CD4-positive, alpha-beta T cell treated with Interleukin-17A for 1 hour (primary cell): ENCODE results near the gene PRKAR1B.

Experiments
- DNase-seq: peaks from one replicate; pipeline ENCODE4 v3.0.0-alpha.2; 2020

PRKAR1B gene

DNA sequence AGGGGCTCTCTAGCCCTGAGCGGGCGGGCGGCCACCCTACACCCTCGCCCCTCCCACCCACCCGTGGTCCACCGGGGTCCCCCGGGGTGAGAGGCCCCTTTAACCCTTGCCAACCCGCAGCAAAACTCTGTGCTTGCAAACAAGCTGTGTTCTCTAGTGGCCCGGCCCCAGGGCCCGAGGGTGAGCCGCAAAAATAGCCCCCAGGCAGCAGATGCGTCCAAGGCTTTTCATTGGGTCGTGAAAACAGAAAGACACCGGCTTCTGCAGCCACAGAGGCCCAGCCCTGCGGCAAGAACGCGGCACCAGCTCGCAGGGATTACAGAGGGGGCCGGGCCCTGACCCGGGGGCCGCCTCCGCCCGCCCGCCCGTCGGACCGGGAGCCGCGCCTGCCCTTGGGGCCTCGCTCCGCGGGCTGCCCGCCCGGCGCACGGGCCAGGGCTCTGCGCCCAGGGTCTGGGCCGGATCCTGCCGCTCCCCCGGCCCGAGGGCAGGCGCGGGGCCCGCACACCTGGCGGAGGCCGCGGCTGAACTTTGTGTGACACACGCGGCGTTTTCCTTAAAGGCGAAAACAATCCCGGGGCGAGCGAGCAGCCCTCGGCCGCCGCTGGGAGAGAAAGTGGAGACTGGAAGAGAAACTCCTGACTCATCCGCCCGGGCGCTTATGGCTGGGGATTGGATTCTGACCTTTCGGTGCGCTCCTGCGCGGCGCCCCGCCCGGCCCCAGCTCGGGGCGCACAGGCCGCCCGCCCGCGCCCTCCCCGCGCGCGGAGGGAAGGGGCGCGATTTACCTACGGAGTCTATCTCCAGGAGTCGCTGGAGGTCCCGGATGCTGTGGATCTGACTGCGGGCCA is 210.2 kb downstream of the PRKAR1B start:
- DNase-seq, result no peak

DNA sequence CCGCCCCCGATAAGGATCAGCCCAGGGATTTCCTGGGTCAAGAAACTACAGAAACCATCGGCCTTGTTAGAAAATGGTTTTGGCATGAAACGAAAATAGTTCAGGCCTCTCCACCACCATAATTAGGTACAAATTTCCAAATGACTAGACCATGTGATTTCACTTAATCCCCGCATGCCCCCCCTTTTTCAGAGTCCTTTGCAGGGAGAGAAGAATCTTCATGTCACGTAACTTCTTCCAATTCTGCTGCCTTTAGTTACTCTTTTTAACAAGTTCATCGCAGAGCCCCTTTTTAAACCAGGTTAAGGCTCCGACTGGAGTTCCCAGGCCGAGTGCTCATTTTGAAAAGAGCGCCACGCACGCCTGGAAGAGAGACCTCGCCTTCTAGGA is 210.9 kb downstream of the PRKAR1B start:
- no peak for DNase-seq

DNA sequence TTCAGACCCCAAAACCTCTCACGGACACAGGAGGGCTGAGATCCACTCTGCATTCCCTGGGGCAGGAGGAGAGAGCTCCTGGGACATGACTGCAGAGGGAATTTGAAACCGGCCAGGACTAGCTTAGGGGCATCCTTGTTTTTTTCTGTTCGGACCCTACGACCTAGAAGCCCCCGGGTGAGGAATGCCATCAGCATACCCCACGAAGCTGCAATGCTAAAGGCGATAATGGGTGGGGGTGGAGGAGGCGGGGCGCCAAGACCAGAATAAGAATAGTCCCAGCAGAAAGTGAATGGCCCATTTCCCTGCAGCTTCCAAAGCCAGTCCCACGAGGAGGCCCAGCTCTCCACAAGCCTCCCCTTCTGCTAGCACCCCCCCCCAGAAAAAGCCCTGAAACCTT is 211.5 kb downstream of the PRKAR1B start:
- no peak for DNase-seq

DNA sequence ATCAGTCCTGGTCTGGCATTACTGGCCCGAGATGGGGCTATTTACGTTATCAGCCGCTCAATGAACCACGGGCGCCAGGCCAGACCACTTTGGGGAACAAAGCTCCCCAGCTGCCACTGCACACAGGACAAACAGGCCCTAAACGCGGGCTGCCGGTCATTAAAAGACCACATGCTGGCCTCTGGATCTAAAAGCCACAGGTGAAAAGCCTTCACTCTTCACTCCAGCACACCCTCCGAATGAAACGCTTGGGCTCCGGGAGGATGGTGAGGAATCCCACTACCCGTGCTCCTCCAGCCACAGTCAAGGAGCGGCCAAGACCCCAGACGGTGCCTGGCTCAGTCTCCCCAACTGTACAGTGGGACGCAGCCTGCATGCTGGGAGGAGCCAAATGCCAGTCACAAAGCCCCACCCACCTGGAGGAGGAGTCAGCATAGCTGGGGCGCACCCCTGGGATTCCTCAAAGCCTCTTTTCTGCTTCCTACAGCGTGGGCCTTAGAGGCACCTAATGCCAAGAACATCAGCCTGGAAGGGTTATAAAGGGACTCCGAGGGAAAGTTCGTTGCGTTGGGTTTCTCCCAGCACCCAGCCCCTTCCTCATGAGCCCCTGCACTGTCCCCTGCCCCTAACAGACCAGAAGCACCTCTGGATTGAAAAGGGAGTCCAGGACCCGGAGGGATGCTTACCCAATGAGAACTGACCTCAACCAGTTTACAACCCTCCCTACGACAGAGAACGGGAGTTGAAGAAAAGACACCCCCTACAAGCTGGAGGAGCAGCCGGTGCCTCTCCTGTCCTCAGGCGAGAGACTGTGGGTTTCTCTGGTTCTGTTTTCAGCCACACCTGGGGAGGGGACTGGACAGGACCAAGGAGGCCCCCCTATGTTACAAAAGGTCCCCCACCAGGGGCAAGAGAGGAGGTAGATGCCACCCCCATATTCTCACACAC is 212.2 kb downstream of the PRKAR1B start:
- DNase-seq, result no peak

DNA sequence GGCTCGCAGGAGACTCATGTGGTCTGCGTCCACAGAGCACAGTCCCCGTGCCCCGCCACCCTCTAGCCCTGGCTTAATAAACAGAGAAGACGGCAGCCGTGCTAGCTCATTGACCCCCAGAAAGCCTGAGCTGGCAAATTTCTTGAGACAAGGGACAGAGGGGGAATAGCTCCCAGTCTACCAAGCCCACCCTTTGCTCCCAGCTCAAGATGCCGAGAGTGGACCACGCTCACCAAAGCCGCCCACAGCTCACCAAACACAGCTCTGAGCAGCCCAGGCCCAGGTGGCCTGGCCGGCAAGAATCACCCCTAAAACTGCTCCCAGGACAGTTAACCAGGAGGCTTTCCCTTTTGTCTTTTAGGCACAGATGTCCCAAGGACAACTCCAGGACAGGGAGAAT is 212.8 kb downstream of the PRKAR1B start:
- no peak for DNase-seq

DNA sequence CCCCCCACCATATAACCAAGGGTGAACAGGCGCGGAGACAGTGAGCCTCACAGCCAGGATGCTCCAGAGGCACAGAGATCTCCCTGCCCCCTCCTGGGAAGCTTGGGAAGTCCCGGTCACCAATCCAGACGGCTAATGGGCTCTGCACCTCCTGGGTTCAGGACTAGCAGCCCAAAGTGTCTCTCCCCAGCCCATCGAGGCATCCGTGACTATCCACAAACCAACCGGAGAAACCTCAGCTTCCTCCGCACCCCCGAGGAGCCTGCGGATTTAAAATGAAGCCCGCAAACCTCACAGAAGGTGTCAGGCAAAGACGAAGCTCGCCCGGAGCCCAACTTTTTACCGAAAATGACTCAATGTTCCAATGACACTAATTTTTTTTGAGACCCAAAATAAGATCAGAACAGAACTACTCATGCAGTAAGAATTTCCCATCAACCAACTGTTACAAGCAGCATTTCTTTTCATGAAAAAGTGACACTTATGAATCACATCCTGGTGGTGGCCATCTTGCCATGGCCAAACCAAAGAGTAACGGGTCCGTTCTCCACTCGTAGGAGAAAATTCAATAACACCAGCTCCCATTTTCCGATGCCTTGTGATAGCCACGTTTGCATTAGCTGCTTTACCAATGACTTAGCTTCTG is 213.4 kb downstream of the PRKAR1B start:
- no peak for DNase-seq

DNA sequence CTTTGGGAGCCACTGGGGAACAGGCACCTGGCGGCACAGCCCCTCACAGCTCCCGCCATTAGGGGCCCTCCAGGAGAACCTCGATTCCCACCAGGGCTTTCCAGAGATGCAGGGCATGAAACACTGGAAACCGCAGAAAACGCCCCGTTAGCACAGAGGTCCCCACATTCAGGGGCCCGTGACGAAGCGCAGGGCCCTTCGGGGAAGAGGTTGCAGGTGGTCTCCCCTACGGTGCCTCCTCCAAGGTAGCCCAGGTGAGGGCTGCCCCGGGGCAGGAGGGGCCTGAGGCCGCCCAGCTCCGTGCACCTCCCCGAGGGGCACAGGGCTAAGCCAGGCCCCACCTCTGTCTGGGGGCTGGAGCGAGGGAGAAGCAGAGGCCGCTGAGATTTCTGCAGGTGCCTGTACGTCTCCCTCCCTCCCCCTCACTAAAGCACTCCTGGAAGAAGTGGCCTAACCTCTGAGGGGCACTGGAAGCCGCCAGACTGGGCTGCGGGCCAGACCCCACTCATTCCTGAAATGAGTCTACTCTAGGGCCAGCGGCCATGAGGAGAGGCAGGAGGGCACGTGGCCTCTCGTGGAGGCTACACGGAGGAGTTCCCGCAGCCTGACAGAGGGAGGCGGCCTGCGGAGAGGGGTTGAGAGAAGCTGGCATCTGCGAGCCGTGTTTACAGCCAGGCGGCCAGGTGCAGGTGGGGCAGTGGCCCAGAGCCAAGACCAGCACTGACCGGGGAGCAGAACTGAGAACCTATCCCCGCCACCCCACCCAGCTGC is 214.4 kb downstream of the PRKAR1B start:
- DNase-seq, result no peak

DNA sequence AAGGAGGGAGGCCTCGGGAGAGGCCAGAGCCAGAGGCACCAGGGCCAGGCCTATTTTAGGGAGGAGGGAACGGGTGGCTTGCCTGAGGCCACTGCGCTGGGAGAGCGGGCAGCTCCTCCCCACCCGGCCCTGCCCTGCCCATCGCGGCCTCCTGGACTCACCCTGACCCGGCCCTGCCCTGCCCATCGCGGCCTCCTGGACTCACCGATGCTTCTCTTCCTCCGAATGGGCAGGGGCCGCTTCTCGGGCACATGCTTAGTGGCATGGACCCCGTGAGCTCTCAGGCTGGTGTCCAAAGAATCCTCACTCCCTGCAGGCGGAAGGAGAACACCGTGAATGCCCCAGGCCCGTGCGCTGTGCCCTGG is 215.0 kb downstream of the PRKAR1B start:
- no peak for DNase-seq

DNA sequence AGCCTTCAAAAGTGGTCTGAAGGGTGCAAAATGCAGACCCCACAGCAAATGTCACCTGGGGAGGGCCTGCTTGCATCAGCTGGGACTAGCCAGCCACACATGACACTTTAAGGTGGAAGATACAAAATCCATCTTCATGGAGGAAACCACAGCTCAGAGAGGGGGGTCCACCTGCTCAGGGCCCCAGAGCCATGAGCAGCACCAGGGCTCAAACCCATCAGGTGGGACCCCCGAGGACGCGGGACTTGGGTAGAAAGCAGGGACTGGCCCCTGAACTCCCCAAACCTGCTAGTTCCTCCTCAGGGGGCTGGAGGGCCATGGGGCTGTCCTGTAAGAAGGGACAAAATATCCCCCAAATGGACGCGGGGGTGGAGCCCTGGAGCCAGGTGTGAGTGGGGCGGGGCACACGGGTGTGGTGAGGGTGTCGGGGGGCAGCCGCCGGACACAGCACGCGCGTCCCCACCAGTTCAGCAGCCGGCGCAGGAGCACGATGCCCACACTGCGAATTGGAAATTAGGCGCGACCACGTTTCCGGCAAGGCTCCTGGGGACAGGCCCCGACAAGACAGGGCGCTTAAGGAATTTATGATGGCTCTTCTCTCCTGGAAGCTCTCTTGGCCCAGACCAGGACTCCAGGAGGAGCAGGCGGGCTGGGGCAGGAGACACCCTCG is 215.5 kb downstream of the PRKAR1B start:
- no peak for DNase-seq

DNA sequence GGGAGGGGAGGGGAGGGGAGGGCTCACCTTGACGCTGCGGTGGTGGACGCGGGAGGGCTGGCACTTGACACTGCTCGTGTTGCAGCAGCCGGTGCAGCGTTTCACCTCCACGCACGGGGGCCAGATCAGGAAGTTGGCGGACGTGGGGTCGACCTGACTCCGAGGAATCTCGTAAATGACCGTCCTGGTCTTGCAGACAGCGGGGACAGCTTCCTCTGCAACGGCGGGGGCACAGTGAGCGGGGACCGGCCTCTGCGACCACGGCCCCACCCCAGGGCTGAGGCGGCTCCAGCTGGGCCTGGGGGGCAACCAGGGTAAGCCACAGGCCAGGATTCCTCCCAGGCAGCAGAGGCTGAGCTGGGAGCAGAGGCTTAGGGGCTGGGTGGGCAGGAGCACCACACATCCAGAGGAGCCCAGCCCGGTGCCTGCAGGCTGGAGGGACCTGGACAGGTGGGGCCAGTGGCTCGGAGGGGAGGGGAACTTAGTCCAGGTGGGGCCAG is 216.2 kb downstream of the PRKAR1B start:
- DNase-seq, result no peak

DNA sequence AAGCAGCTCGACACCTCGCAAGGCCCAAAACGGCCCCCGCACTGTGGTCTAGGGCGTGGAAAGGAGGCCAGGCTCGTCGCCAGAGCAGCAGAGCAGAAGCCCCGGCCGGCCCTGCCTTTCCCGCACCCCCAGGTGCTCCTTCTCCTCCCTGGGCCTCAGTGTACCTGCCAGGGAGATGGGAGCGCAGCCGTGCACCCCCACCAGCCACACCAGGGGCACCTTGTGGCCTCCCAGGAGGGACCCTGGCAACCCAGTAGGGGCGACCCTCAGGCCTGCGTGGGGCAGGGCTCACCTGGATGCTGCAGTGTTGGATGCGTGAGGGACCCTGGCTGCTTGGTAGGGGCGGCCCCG is 217.0 kb downstream of the PRKAR1B start:
- no peak for DNase-seq

DNA sequence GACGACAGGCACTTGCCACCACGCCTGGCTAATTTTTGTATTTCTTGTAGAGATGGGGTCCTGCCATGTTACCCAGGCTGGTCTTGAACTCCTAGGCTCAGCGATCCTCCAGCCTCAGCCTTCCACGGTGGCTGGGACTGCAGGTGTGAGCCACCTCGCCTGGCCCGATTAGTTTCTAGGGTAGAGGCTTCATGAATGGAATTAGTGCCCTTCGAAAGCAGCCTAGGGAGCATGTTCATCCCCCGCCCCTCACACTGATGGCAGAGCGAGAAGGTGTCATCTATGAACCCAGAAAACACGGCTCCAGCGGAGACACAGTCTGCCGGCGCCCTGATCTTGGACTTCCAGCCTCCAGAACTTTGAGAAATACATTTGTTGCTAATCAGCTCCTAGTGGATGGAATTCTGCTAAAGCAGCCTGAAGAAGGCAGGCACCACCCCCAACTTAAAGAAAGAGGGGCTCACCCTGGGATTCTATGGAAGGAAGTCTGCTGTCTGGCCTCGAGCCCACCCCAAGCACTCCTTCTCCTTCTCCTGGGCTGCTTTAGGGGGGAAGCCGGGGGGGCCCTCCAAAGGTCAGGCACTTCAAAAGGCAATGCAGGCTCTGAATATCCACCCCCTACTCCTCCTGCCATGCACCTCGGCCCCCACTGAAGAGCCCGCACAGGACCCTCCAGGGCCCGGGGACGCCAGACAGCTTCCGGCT is 217.5 kb downstream of the PRKAR1B start:
- no peak for DNase-seq

DNA sequence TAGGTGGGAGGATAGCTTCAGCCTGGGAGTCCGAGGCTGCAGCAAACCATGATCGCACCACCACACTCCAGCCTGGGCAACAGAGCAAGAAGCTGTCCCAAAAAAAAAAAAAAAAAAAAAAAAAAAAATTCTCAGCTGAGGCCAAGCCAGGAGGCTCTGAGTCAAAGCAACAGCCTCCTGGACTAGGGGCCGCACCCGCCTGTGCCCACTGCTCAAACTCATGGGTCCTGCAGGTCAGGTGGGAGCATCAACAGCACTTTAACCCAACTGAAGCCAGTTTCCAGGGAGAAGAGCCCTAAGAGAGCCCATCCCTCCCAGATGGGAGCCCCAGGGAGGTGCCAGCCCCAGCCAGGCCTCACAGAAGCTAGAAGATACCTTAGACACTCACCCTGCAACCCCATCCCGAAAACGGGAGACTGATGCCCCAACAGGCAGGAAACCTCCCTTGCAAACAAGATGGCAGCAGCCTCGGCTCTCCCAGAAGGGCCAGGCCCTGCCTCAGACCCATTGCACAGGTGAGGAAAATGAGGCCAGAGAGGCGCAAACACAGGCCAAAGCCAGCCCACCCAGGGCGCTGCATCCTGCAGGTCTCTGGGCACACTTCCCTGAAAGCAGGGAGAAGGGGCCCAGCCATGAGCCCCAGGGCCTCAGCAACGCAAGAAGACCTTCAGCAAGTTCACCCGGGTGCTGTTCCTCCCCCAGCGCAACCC is 218.5 kb downstream of the PRKAR1B start:
- DNase-seq, result no peak

DNA sequence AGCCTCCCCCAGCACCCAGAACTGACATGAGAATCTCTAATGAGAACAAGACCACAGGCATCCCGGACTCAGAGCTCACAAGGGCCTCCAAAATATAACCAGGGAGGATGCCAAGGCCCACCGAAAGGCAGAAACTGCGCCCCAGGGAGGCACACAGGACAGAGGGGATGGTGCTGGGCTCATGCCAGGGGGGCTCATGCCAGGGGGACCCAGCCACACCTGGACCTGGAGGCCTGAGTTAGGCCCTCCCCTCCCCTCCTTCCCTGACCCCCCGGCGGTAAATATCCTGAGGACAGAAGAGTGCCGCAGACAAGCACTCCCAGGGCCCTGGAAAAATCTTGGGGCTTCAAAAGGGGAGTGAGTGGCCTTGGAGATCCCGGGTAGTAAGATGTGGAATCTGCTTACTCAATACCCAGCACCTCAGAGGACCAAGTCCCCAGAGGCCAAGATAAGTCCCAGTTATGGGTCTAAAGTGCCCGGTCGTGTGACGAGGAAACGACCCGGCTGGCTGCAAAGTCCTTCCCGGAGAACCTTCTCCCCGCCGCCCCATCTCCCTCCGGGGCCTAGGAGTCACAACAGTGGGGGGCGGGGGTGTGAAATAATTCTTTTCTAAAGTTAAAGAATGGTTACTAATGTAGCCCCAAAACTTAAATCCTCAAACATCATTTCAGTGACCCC is 219.3 kb downstream of the PRKAR1B start:
- no peak for DNase-seq

DNA sequence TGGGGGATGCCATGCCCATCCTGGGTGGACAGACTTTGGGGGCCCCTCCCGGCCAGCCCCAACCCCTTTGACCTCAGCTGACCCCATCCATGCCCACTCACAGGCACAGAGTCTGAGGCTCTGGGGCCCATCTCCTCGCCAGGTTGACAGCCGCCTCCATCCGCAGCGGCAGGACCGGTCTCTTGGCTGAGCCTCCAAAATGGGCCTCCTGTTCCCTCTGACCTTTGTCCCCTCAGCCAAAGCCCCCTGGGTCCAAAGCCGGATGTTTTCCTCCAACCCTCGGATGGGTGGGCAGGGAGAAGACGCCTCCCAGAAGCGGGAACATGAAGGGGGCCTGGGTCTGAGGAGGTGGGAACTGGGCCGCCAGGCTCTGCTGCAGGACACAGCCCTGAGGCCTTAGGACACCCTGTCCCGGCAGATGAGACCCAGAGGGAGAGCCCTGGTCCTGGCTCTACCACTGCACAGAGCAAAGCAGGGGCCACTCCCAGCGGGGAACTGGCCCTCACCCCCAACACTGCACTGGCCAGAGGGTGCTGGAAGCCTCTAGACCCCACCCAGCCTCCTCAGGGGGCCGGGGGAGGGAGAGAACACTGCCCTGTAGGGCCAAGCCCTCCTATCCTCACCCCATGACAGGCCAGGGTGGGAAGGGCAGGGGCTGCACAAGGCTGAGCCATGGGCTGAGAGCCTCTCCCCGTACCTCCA is 220.0 kb downstream of the PRKAR1B start:
- no peak for DNase-seq

DNA sequence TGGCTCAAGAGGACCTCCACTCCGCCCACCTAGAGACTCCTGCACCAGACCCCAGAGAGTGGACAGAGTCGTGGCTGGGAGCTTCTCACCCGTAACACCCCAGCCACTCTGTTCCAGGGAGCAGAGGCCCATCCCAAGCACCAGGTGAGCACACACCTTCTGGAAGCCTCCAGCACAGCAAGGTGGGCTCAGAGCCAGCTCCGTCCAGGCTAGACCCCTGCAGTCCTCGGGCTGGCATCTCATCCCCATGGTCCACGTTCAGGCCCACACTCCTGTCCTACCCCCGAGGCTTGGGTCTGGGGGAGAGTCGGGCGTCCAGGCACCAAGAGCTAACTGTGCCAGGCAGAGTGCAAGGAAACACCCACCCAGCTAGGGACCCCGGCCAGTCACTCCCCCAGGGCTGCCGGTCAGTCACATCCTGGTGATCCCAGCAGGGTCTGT is 220.7 kb downstream of the PRKAR1B start:
- DNase-seq, result no peak

DNA sequence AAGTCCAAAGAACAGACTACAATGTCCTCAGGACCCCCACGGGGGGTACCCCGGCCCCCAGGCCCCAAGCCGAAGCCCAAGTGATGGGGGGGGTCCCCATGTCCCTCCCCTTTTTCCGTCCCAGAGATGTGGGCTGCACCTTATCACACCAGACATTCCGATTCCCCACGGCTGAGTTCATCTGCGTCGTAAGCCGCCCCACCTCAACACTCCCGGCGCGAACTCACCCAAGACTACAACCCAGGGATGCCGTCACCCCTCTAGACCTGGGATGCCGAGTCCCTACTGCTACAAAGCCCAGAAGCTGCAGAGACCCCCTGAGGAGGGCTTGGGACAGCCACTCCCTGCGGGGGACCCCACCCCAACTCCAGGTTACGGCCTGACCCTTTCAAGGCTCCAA is 221.9 kb downstream of the PRKAR1B start:
- DNase-seq, result no peak

DNA sequence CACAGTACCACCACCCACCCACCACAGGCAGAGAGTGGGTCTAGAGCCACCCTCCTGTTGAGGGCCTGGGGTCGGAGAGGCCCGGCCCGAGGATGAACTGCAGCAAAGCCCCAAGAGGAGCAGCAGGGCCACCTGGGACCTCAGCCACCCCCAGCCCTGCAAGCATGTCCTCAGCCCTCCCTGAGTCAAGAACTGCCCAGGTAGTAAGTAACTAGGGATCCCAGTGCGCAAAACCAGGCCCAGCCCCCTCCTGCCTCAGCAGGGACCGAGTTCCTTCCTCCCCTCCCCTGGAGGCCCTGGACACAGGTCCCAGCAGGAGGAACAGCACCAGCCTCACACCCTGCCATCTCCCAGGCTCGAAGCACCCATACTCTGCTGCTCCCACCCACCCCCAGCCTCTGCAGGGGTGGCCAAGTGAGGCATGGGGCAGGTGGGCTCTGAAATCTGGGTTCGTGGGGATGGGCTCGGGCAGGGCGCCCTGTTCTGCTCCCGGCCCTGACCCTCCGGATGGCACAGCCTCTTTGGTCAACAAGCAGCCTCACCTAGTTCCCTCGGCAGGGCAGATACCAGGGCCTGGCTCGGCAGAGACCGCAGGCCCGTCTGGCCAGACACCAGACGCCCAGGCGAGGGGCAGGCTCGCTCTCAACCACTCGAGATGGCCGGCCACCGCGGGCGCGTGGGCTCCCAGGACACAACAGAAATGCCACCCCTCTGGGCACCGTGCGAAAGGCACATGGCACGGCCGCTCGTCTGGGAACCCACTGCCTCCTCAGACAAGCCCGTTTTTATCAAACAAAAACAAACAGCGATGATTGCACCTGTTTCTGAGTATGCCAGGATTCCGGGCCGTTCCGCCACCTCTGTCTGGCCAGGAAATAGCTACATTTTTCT is 222.6 kb downstream of the PRKAR1B start:
- DNase-seq, result no peak
